ENCODE data around the gene DAPK1. TPM values are rescaled to one million over a fixed set of nuclear protein-coding genes. Genes with fewer than 3 reads are reported as not detected.

Gene DAPK1
- total and polyA plus RNA-seq, 10 of the 15 experiments (the other 5 are each of a cell fraction or from before 2014, with no cell fraction given), result 8.2 to 94.7 (median 51.6) TPM

- TF ChIP-seq RAD51 (IDR thresholded peaks at IDR 0.05) (peak; percentile 66), BHLHE40 (IDR thresholded peaks at IDR 0.05; ENCODE audit: borderline replicate concordance in 1 of 2, low read depth in 2 of 2, low read length in 1 of 2) (peak in 1 of 2 experiments; percentile 35; a peak in 1 of 4 replicates), MTA2 (IDR thresholded peaks at IDR 0.05; ENCODE audit: low read depth) (peak; percentile 25; the same call in 1 of the 2 replicates), ZBED1 (IDR thresholded peaks at IDR 0.05; ENCODE audit: borderline replicate concordance) (no peak)
- in situ Hi-C loops (cut with MboI), result loop anchor here (25.0 kb wide), 1 partner anchor 1743 kb away; the partner anchor contains the start of genes CKS2 and SECISBP2
- ChIA-PET SMC1A (ENCODE audit: uncharacterized antibody, unreplicated experiment) (interaction anchor here (0.6 to 6.4 kb wide), 20 partner anchors 11 to 232 kb away, joined by 3 to 66 read pairs (median 4); partner anchors contain the start of gene DAPK1), CTCF (interaction anchor here (0.9 to 3.1 kb wide), 10 partner anchors 10 to 72 kb away, joined by 3 to 23 read pairs (median 4); partner anchors contain the start of gene DAPK1), POLR2A (interaction anchor here (0.8 to 4.8 kb wide), 5 partner anchors 10 to 103 kb away, joined by 3 to 29 read pairs (median 4); partner anchors contain the start of gene DAPK1), RAD21 (ENCODE audit: unreplicated experiment) (interaction anchor here (1.3 to 3.5 kb wide), 9 partner anchors 9 to 72 kb away, joined by 4 to 19 read pairs (median 10); partner anchors contain the start of gene DAPK1)
- no peak overlapping the region for H3K9ac ChIP-seq (ENCODE audit: control insufficient read depth, insufficient read depth, low read length)
- no peaks in the 10 kb centered on the region for H3K27me3 ChIP-seq (replicated peaks in 1 of 2; ENCODE audit: control insufficient read depth in 2 of 2, insufficient read depth in 2 of 2, low read length in 1 of 2)
- 49% methylated on average over 6 of the region's 6 CpGs for WGBS (ENCODE audit: insufficient coverage, insufficient replicate concordance, low lambda C conversion rate, missing lambda C conversion rate)
- no peak overlapping the region for H3K4me3 ChIP-seq
- DNase-seq (ENCODE audit: low read depth, low spot score), result no peak
- ATAC-seq, result peak; percentile 43
- BruUV-seq (replicated peaks), result no TSS peak
- no peak for FAIRE-seq
- H4K20me1 ChIP-seq (ENCODE audit: control insufficient read depth, insufficient read depth), result 0 out of 2 replicates have a peak, but pooled peaks cover 3% of the 10 kb centered on the region
- no peak overlapping the region for H3K4me2 ChIP-seq (ENCODE audit: control insufficient read depth, insufficient read depth)
- H3K79me2 ChIP-seq (ENCODE audit: control insufficient read depth, insufficient read depth, low read length), result peaks cover 10% of the 10 kb centered on the region
- peak overlapping the region; percentile 28 for H3K27ac ChIP-seq (ENCODE audit: control insufficient read depth, insufficient read depth)
- intact Hi-C loops (cut with micrococcal nuclease; ENCODE audit: unreplicated experiment), result no loop called here
- H2AFZ ChIP-seq (ENCODE audit: control insufficient read depth, low read depth, low read length), result no peak overlapping the region
- H3K9me3 ChIP-seq (replicated peaks; ENCODE audit: control insufficient read depth, insufficient read depth, low read length), result no peaks in the 10 kb centered on the region
- peaks cover 28% of the 10 kb centered on the region for H3K4me1 ChIP-seq (ENCODE audit: control insufficient read depth, insufficient read depth, low read length)
- H3K36me3 ChIP-seq (ENCODE audit: control insufficient read depth in 2 of 2, insufficient read depth in 2 of 2, low read length in 1 of 2), result no peaks in the 10 kb centered on the region
These were observed 71.4 kb downstream of the DAPK1 start for GRCh38 chr9:87569008-87569509.

DNA sequence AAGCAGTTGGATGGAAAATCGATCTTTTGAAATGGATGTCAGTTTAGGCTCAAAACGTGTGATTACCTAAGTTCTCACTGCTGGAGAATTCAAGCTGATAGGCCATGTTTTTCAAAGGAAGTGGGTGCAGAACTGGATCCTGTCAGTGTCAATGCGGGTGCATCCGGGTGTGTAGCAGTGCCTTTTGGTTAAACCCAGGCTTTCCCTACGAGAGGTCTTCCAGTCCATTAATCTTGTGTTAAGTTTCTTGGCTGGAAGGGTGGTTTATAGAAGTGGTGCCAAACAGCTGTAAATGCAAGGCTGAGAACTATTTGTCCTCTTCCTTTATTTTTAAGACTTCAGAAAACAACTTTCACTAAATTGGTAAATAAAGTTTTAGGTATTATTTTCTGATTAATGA is 71.9 kb downstream of the DAPK1 start:
- TSS peak; percentile 55 for BruUV-seq (replicated peaks)
- H3K4me3 ChIP-seq, result no peak overlapping the region
- no peaks in the 10 kb centered on the region for H3K36me3 ChIP-seq (ENCODE audit: control insufficient read depth in 2 of 2, insufficient read depth in 2 of 2, low read length in 1 of 2)
- RAD21 ChIA-PET (ENCODE audit: unreplicated experiment), result interaction anchor here (0.9 to 3.5 kb wide), 11 partner anchors 9 to 93 kb away, joined by 3 to 19 read pairs (median 10); partner anchors contain the start of gene DAPK1
- H4K20me1 ChIP-seq (ENCODE audit: control insufficient read depth, insufficient read depth), result 0 out of 2 replicates have a peak, but pooled peaks cover 3% of the 10 kb centered on the region
- DNase-seq (ENCODE audit: low read depth, low spot score) (no peak), ATAC-seq (peak; percentile 63), FAIRE-seq (peak; percentile 47)
- CTCF ChIA-PET, result interaction anchor here (0.7 to 3.1 kb wide), 11 partner anchors 10 to 106 kb away, joined by 3 to 23 read pairs (median 4); partner anchors contain the start of gene DAPK1
- in situ Hi-C loops (cut with MboI), result loop anchor here (25.0 kb wide), 1 partner anchor 1743 kb away; the partner anchor contains the start of genes CKS2 and SECISBP2
- WGBS (ENCODE audit: insufficient coverage, insufficient replicate concordance, low lambda C conversion rate, missing lambda C conversion rate), result under 1% methylated on average over 5 of the region's 5 CpGs
- peaks cover 27% of the 10 kb centered on the region for H3K4me1 ChIP-seq (ENCODE audit: control insufficient read depth, insufficient read depth, low read length)
- no peaks in the 10 kb centered on the region for H3K27me3 ChIP-seq (replicated peaks in 1 of 2; ENCODE audit: control insufficient read depth in 2 of 2, insufficient read depth in 2 of 2, low read length in 1 of 2)
- 0 out of 2 replicates have a peak, but pooled peaks have one; percentile 9 for TF ChIP-seq RUNX3 (IDR thresholded peaks at IDR 0.05; ENCODE audit: low read length)
- TF ChIP-seq, protein P1, sequence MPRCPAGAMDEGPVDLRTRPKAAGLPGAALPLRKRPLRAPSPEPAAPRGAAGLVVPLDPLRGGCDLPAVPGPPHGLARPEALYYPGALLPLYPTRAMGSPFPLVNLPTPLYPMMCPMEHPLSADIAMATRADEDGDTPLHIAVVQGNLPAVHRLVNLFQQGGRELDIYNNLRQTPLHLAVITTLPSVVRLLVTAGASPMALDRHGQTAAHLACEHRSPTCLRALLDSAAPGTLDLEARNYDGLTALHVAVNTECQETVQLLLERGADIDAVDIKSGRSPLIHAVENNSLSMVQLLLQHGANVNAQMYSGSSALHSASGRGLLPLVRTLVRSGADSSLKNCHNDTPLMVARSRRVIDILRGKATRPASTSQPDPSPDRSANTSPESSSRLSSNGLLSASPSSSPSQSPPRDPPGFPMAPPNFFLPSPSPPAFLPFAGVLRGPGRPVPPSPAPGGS (IDR thresholded peaks at IDR 0.05; ENCODE audit: borderline replicate concordance, insufficient read depth, low read depth, low read length, poor library complexity, severe bottlenecking), result no peak
- H3K79me2 ChIP-seq (ENCODE audit: control insufficient read depth, insufficient read depth, low read length), result peaks cover 10% of the 10 kb centered on the region
- intact Hi-C loops (cut with micrococcal nuclease; ENCODE audit: unreplicated experiment), result no loop called here
- no peaks in the 10 kb centered on the region for H3K9me3 ChIP-seq (replicated peaks; ENCODE audit: control insufficient read depth, insufficient read depth, low read length)
- no peak overlapping the region for H3K9ac ChIP-seq (ENCODE audit: control insufficient read depth, insufficient read depth, low read length)
- POLR2A ChIA-PET, result interaction anchor here (0.8 to 4.8 kb wide), 4 partner anchors 11 to 104 kb away, joined by 3 to 29 read pairs (median 10); no protein-coding TSS in a partner anchor
- no peak overlapping the region for H3K4me2 ChIP-seq (ENCODE audit: control insufficient read depth, insufficient read depth)
- SMC1A ChIA-PET (ENCODE audit: uncharacterized antibody, unreplicated experiment), result interaction anchor here (0.6 to 6.4 kb wide), 21 partner anchors 10 to 105 kb away, joined by 3 to 66 read pairs (median 4); partner anchors contain the start of gene DAPK1
- no peak overlapping the region for H2AFZ ChIP-seq (ENCODE audit: control insufficient read depth, low read depth, low read length)
- H3K27ac ChIP-seq (ENCODE audit: control insufficient read depth, insufficient read depth), result peak overlapping the region; percentile 28; the same call in 1 of the 2 replicates
